ENCODE data around the gene TEX48. TPM values are rescaled to one million over a fixed set of nuclear protein-coding genes. Genes with fewer than 3 reads are reported as not detected.

The TEX48 gene
- polyA plus RNA-seq, 1 of the 3 experiments (the other 2 are of a cell fraction): 0.46 TPM

DNA sequence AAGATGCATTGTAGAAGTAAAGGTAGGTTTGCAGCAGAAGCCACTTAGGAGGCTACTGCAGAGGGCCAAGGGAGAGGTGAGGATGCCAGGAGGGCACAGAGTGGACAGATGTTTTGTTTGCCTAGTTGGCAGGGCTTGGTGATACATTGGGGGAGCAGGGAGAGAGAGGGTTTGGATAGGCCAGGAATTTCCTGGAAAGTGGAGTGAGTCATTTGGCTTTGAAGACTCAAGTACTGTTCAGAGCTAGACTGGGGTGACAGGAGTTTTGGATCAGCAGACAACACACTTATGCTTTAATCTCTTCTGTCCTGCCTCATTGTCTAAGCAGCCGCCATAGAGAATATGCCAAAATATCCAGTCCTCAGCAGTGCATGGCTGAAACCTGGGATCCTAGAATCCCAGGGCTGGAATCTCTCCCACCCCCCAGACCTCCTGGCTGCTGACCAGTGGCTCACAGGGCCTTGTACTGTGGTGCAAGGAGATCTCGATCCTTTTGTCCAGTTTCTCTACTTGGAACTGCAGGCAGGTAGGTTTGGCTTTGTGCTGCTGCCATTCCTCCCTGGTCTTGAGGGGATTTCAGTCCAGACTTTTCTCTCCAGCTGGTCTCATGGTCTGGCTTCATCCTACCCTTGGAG lies 59.9 kb downstream of the TEX48 start (continued):
- TF ChIP-seq, protein P1, sequence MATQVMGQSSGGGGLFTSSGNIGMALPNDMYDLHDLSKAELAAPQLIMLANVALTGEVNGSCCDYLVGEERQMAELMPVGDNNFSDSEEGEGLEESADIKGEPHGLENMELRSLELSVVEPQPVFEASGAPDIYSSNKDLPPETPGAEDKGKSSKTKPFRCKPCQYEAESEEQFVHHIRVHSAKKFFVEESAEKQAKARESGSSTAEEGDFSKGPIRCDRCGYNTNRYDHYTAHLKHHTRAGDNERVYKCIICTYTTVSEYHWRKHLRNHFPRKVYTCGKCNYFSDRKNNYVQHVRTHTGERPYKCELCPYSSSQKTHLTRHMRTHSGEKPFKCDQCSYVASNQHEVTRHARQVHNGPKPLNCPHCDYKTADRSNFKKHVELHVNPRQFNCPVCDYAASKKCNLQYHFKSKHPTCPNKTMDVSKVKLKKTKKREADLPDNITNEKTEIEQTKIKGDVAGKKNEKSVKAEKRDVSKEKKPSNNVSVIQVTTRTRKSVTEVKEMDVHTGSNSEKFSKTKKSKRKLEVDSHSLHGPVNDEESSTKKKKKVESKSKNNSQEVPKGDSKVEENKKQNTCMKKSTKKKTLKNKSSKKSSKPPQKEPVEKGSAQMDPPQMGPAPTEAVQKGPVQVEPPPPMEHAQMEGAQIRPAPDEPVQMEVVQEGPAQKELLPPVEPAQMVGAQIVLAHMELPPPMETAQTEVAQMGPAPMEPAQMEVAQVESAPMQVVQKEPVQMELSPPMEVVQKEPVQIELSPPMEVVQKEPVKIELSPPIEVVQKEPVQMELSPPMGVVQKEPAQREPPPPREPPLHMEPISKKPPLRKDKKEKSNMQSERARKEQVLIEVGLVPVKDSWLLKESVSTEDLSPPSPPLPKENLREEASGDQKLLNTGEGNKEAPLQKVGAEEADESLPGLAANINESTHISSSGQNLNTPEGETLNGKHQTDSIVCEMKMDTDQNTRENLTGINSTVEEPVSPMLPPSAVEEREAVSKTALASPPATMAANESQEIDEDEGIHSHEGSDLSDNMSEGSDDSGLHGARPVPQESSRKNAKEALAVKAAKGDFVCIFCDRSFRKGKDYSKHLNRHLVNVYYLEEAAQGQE (IDR thresholded peaks at IDR 0.05; ENCODE audit: low read depth, low read length): no peak
- TF ChIP-seq GATA2 (CRISPR knock-in tag; IDR thresholded peaks at IDR 0.05) (no peak), MXI1 (IDR thresholded peaks at IDR 0.05; ENCODE audit: low read depth, low read length) (no peak), NFIC (IDR thresholded peaks at IDR 0.05; ENCODE audit: borderline replicate concordance) (peak; percentile 59), JUND (IDR thresholded peaks at IDR 0.05) (peak; percentile 46; the same call in 1 of the 2 replicates), TEAD4 (IDR thresholded peaks at IDR 0.05; ENCODE audit: borderline replicate concordance, insufficient read depth) (no peak), RFX5 (IDR thresholded peaks at IDR 0.05; ENCODE audit: low read length) (no peak), FOSL2 (IDR thresholded peaks at IDR 0.05; ENCODE audit: borderline replicate concordance, low read depth) (peak; percentile 67; the same call in 1 of the 2 replicates), EZH2phosphoT487 (IDR thresholded peaks at IDR 0.05; ENCODE audit: borderline replicate concordance, low read depth) (no peak), EP300 (IDR thresholded peaks at IDR 0.05; ENCODE audit: borderline replicate concordance in 1 of 2, low read depth in 1 of 2, low read length in 1 of 2) (no peak), RXRA (IDR thresholded peaks at IDR 0.05; ENCODE audit: borderline replicate concordance, low read depth) (no peak; the same call in 1 of the 2 replicates), ELF1 (IDR thresholded peaks at IDR 0.05) (no peak), FOXJ3 (CRISPR knock-in tag; IDR thresholded peaks at IDR 0.05) (no peak)
- TF ChIP-seq, protein P2, sequence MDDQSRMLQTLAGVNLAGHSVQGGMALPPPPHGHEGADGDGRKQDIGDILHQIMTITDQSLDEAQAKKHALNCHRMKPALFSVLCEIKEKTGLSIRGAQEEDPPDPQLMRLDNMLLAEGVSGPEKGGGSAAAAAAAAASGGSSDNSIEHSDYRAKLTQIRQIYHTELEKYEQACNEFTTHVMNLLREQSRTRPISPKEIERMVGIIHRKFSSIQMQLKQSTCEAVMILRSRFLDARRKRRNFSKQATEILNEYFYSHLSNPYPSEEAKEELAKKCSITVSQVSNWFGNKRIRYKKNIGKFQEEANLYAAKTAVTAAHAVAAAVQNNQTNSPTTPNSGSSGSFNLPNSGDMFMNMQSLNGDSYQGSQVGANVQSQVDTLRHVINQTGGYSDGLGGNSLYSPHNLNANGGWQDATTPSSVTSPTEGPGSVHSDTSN (IDR thresholded peaks at IDR 0.05): peak; percentile 17; the same call in 1 of the 2 replicates
- TF ChIP-seq, protein P3, sequence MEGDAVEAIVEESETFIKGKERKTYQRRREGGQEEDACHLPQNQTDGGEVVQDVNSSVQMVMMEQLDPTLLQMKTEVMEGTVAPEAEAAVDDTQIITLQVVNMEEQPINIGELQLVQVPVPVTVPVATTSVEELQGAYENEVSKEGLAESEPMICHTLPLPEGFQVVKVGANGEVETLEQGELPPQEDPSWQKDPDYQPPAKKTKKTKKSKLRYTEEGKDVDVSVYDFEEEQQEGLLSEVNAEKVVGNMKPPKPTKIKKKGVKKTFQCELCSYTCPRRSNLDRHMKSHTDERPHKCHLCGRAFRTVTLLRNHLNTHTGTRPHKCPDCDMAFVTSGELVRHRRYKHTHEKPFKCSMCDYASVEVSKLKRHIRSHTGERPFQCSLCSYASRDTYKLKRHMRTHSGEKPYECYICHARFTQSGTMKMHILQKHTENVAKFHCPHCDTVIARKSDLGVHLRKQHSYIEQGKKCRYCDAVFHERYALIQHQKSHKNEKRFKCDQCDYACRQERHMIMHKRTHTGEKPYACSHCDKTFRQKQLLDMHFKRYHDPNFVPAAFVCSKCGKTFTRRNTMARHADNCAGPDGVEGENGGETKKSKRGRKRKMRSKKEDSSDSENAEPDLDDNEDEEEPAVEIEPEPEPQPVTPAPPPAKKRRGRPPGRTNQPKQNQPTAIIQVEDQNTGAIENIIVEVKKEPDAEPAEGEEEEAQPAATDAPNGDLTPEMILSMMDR (IDR thresholded peaks at IDR 0.05): no peak
- TF ChIP-seq, protein P4, sequence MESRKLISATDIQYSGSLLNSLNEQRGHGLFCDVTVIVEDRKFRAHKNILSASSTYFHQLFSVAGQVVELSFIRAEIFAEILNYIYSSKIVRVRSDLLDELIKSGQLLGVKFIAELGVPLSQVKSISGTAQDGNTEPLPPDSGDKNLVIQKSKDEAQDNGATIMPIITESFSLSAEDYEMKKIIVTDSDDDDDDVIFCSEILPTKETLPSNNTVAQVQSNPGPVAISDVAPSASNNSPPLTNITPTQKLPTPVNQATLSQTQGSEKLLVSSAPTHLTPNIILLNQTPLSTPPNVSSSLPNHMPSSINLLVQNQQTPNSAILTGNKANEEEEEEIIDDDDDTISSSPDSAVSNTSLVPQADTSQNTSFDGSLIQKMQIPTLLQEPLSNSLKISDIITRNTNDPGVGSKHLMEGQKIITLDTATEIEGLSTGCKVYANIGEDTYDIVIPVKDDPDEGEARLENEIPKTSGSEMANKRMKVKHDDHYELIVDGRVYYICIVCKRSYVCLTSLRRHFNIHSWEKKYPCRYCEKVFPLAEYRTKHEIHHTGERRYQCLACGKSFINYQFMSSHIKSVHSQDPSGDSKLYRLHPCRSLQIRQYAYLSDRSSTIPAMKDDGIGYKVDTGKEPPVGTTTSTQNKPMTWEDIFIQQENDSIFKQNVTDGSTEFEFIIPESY (IDR thresholded peaks at IDR 0.05; ENCODE audit: borderline replicate concordance, low read depth): no peak
- TF ChIP-seq, protein P5, sequence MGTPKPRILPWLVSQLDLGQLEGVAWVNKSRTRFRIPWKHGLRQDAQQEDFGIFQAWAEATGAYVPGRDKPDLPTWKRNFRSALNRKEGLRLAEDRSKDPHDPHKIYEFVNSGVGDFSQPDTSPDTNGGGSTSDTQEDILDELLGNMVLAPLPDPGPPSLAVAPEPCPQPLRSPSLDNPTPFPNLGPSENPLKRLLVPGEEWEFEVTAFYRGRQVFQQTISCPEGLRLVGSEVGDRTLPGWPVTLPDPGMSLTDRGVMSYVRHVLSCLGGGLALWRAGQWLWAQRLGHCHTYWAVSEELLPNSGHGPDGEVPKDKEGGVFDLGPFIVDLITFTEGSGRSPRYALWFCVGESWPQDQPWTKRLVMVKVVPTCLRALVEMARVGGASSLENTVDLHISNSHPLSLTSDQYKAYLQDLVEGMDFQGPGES (IDR thresholded peaks at IDR 0.05; ENCODE audit: low read depth, low read length): no peak
